CMK (cell line): ENCODE data around the gene ADAMTS2.

Source experiments
- DNase-seq: peaks from one replicate; pipeline ENCODE4 v3.0.0-alpha.2; 2010; ENCODE audit warnings: low read depth

ADAMTS2 gene

GRCh38 chr5:179176571-179177230 is 168.6 kb downstream of the ADAMTS2 start:
- DNase-seq = no peak

DNA sequence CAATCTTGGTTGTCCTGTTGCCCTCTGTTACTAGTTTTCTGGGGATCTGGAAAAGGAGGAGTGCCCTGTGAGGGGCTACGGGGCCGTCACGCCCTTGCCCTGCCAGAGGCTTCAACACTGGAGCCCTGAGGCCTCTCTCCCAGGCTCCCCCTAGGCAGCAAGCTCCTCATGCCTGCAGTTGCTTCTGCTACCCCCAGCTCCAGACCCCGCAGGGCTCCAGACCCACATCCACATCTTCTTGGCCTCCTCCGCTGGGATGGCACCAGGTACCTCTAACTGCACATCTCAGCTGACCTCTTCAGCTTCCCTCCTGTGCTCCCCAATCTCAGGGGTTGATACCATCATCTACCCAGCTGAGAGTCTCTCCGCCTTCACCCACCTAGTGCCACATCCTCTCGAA is 169.1 kb downstream of the ADAMTS2 start:
- DNase-seq = no peak

DNA sequence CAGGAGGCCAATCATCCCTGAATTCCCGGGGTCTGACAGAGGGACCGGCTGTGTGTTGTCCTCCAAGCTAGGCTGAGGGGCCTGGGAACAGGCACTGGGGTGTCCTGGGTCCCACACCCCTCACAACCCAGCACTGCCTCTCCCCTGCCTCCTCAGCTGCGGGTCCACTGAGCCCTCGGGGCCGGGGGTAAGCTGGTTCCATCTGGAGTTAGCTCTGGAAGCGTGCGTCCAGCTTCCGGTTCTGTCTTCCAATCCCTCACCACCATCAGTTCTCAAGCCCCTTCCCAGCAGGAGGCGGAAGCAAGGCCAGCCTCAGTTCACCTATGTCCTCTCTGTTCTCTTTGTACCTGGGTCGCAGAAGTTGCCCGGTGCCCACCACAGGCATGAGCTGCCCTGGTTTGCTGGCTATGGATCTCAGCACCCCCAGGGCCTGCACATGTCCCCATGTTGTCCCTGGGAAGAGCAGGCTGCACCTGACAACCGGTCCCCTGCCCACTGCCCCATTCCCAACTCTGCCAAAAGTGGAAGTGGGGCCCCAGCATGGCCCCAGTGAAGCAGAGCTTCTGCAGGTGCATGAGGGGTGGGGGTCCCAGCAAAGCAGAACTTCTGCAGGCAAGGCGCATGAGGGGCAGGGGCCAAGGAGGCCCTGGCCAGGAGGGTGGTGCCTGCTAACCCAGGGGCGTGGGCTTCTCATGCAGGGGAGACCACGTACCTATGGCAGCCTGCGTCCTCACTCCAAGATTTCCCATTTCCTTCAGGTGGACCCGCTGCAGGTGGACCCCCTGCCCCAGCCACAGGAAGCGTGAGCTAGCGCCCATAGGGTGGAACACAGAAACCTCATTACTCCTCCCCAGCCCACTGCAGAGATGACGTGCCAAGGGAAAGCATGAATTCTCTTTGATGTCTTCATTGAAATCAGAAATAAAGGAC is 173.2 kb downstream of the ADAMTS2 start:
- no peak for DNase-seq

- no peak for DNase-seq
These were observed 173.9 kb downstream of the ADAMTS2 start for GRCh38 chr5:179171251-179171815.

- no peak for DNase-seq
These were observed 174.7 kb downstream of the ADAMTS2 start for GRCh38 chr5:179170606-179171005.

- no peak for DNase-seq
These were observed 175.4 kb downstream of the ADAMTS2 start for GRCh38 chr5:179169836-179170235.

DNA sequence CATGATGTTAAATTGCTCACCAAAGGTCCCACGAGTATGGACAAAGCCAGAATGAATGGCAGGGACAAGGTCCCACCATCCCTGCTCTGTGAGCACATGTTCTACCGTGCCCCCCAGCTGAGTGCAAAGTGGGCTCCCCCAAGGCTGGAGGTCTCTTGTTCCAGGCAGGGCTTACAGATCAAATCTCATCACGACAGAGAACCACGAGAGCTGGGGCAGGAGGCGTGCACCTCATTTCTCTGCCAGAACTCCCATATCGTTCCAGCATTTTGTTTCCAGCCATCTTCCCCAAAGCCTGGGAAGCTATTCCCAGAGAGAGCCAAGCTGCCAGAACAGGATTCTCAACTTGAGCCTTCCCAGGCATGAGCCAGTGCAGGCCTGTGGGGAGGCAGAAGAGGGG is 176.6 kb downstream of the ADAMTS2 start:
- DNase-seq = no peak

DNA sequence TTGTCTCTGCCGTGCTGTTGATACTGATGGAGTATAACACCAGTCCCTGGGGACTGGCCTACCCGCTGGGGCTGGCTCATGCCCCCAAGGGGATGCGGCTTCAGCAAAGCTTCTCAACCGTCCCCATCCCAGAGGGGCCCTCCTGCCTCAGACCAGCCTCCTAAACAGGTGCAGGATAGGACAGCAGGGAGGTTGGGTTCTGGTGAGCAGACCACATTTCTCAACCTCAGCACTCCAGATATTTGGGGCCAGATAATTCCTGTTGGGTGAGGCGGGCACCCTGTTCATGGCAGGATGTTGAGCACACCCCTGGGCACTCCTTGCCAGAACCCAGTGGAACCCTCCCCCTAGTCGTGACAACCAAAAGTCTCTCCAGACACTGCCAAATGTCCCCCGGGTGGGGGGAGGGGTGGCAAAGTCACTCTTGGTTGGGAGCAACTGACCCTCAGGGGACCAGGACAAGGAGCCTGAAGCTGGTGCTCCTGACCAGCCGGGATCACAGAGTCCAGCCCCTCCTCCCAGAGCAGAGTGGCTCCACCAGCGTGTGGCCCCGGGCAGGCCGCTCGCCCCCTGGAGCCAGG is 177.3 kb downstream of the ADAMTS2 start:
- DNase-seq = no peak

DNA sequence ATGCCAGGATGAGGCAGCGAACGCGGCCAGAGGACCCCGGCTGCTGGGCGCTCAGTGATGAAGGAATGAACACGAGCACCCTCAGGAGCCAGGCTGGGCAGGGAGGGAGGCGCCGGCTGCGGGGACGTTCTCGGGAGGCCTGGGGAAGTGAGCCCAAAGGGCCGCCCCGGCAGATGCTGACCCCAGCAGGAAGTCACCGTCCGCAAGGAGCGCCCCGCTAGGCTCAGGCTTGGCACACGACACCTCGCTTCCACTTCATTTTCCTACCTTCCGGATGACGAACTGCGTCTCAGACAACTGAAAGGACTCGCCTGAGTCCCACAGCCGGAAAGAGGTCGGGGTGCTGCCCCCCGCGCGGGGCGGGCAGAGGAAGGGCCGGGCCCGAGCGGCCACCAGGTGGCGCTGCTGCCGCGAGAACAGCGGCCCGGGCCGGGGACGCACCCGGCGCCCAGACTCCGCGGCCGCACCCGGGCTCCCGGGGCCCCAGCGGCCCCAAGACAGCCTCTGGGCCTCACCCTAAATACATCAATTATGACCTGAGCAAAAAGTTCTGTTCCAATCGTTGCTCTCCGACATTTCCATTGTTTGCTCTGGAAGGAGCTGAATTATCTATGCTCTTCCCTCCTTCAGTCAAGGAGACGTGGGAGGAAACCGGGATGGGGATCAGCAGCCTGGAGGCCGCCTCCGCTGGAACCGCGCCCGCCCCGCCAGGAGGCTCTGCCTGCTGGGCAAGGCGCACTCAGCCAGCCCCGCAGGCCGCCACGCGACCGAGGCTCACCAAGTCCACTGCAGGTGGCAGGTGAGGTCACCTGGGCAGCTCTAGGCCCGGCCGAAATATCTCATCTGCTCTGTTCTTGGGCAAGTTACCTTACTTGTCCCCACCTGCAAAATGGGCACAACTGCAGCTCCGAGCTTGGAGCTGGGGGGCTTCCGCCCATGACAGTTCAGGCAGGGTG is 178.1 kb downstream of the ADAMTS2 start:
- DNase-seq = peak; percentile 11

GRCh38 chr5:179166171-179166885 is 178.9 kb downstream of the ADAMTS2 start:
- no peak for DNase-seq

DNA sequence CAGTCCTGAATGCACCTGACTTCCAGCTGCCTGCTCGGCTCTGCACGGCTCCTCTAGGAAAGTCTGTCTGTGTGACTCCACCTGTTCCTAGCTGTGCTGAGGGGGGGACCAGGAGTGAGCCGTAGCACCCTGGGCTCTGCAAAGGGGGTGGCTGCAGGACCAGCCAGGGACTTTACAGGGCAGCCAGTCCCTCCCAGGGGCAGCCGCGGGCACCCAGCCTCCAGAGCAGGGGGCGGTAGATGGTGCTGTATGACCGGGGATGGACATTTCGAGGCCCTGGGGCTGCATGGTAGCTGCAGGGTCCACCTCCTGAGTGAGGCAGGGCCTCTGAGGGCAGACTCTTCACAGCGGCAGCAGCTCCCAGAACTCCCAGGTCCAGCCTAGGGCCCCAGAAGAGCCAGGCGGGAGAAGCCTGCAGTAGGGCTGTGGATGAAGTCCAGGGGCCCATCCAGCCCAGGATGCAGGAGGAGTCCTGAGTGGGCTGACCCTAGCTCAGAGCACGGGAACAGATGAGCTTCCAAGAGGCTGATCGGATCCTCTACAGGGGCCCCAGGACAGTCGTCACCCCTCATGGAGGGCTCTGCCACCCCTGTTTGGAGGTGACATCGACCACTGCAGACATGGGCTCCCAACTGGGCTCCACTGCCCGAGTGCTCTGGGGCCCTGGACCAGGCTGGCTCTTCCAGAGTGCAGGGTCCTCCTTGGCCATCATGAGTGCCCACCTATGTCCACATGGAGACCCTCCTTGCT is 179.7 kb downstream of the ADAMTS2 start:
- DNase-seq = no peak

- DNase-seq = no peak
These were observed 180.6 kb downstream of the ADAMTS2 start for GRCh38 chr5:179164331-179165311.

DNA sequence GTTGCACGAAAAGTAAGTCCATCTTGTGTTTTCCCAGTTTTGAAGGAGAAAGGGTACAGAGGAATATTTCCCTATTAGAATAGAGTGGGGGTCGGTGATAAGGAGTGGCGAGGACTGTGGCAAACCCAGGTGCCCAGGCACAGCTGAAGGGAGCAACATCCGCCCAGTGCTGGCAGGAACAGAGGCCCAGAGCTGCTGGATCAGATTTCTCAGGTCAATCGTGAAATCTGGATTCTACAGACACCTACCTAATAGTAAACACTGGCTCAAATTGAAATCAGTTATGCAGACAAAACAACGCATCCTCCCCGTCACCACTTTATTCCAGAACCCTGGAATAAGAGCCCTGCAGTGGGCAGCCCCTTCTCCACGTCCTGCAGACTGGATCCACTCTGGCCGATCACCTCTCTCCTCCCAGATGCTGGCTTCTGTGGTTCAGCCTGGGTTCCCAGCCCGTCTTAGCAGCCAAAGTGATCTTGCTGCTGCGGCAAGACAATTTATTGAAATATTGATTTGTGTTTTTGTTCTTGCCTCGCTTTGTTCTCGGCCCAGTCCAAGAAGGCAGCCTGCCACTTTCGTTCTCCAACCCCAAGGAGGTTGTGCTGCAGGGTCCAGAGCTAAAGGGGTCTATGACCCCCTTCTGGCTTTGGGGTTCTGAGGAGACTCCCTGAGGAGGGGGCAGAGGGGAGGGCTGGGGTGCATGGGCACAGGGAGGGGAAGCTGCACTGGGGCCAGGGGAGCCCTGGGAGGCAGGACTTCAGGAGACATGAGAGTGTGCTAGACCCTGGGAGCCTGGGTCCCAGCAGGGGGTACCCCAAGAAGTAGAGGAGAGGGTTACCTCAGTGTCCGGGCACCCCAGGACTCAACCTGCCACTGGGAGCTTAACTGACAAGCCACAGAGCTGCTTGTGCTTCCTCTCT is 181.8 kb downstream of the ADAMTS2 start:
- no peak for DNase-seq

GRCh38 chr5:179162351-179163235 is 182.7 kb downstream of the ADAMTS2 start:
- no peak for DNase-seq

DNA sequence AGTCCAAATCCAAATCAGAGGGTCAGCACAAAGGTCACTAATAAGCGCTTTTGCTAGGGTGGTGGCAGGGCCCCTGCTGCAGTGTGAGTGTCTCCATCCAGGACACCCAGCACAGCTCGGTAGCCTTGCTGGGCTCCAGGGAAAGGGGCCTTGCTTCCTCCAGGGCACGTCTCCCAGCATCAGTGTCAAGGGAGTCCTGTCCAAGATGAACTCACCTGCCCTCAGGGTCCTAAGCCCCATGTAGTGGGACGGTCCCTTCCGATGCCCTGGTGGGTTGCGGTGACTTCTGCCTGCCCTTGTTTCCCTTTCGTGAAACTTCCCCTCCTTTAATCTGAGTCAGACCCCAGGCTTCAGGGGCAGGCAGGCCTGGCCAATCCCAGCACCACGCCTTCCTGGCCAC is 183.4 kb downstream of the ADAMTS2 start:
- DNase-seq = no peak

GRCh38 chr5:179160584-179160983 is 184.7 kb downstream of the ADAMTS2 start:
- DNase-seq = no peak

GRCh38 chr5:179158556-179158955 is 186.7 kb downstream of the ADAMTS2 start:
- DNase-seq = no peak
